Stomach (tissue), 9 donors: Measurements from ENCODE around the gene ASPN. TPM values are rescaled to one million over a fixed set of nuclear protein-coding genes. Genes with fewer than 3 reads are reported as not detected.

Experiments used
- DNase-seq, 2 donors: peaks; one replicate each; pipeline versions ENCODE4 v3.0.0 to v3.0.0-alpha.2; 2013 to 2019
- H3K27ac ChIP-seq, 5 donors: fragments of 200-600 bp in 4 of 5; sonication (generic) in 4 of 5; one replicate each; pipeline ENCODE4 v1.5.1; 2013 to 2019; ENCODE audit warnings: mild to moderate bottlenecking in 1 of 5, moderate library complexity in 1 of 5
- H3K27me3 ChIP-seq, 3 donors: fragments of 200-600 bp; sonication (generic); one replicate each; pipeline ENCODE4 v1.5.1; 2017 to 2019; ENCODE audit warnings: mixed run types in 1 of 3
- H3K36me3 ChIP-seq, 4 donors: fragments of 200-600 bp; sonication (generic); 1 replicate in 3 of 4; 2 replicates in 1 of 4; pipeline ENCODE4 v1.5.1; 2016 to 2019
- H3K4me1 ChIP-seq, 4 donors: fragments of 200-600 bp; sonication (generic); one replicate each; pipeline ENCODE4 v1.5.1; 2016 to 2019
- H3K4me3 ChIP-seq, 4 donors: fragments of 200-600 bp; sonication (generic) in 3 of 4; one replicate each; pipeline ENCODE4 v1.5.1; 2016 to 2019; ENCODE audit warnings: mild to moderate bottlenecking in 1 of 4
- H3K9me3 ChIP-seq, 4 donors: fragments of 200-600 bp; sonication (generic); one replicate each; pipeline ENCODE4 v1.5.1; 2016 to 2019
- EP300 ChIP-seq: sonication (generic); formaldehyde crosslinking; IDR thresholded peaks from one replicate; pipeline ENCODE4 v1.6.1; 2017; ENCODE audit warnings: antibody characterized with exemption
- POLR2A ChIP-seq, 4 donors: fragments of 450-650 bp; IDR thresholded peaks; one replicate each; pipeline ENCODE4 v1.6.1; 2016; ENCODE audit warnings: antibody characterized with exemption in 4 of 4, control low read depth in 2 of 4, mild to moderate bottlenecking in 1 of 4, moderate library complexity in 1 of 4
- POLR2AphosphoS5 ChIP-seq, 3 donors: sonication (generic); formaldehyde crosslinking; IDR thresholded peaks; one replicate each; pipeline ENCODE4 v1.6.1; 2016; ENCODE audit warnings: antibody characterized with exemption in 3 of 3
- WGBS, 5 donors: extraction: QIAGEN DNeasy Blood & Tissue Kit in 3 of 5; methylation state at CpG; one replicate each; pipeline versions ENCODE4 v1.1.5 to v1.1.7; 2013 to 2018; 5-methylcytosine and 5-hydroxymethylcytosine counted together
- intact Hi-C: fragments of 100-400 bp; cut with DNase I; formaldehyde crosslinking; loops from one replicate; pipeline ENCODE4 v1.15.1; 2023; ENCODE audit warnings: low total_unique reads
- polyA plus RNA-seq, 3 donors: library from polyadenylated mRNA; stranded (reverse); fragments of 200-250 nt; gene quantifications; one replicate each; pipeline ENCODE4 v1.2.3, GENCODE V29; 2013
- total RNA-seq, 5 donors: library from RNA; depleted of rRNA; stranded (reverse); fragments of >200 nt; gene quantifications; one replicate each; pipeline versions ENCODE4 v1.1.0 to v1.2.3, GENCODE V29; 2014 to 2016
- TF ChIP-seq, protein P1 (sequence below), 7 experiments: fragments of 450-650 bp in 4 of 7; fragments of 200-600 bp in 3 of 7; sonication (generic) in 3 of 7; IDR thresholded peaks; one replicate each; pipeline ENCODE4 v1.5.1; 2016 to 2019; ENCODE audit warnings: antibody characterized with exemption in 7 of 7, control low read depth in 2 of 7, mild to moderate bottlenecking in 1 of 7
- donor health status: healthy with polysubstance abuse.
- donor health status: Bipolar disorder and iron deficiency.
- donor health status: healthy.

The ASPN gene
- total and polyA plus RNA-seq, 8 donors = 0.29 to 179 (median 5.8) TPM

DNA sequence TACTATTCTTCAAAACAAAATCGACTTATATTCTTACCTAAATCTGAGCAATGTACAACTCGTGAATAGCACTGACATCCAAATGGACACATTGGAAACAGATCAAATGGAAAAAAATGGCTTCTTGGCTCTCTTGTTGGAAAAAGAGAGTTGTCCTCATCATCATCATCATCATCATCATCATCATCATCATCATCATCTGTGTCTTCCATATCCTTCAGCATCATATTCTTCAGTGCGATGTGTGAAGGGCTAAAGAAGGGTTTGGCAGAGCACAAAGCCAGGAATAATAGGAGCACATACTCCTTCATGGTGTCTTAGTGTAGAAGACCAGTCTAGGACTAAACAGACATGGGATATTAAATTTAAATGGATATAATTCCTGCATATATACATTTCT, 7.7 kb downstream of the ASPN start:
- TF ChIP-seq, protein P1, sequence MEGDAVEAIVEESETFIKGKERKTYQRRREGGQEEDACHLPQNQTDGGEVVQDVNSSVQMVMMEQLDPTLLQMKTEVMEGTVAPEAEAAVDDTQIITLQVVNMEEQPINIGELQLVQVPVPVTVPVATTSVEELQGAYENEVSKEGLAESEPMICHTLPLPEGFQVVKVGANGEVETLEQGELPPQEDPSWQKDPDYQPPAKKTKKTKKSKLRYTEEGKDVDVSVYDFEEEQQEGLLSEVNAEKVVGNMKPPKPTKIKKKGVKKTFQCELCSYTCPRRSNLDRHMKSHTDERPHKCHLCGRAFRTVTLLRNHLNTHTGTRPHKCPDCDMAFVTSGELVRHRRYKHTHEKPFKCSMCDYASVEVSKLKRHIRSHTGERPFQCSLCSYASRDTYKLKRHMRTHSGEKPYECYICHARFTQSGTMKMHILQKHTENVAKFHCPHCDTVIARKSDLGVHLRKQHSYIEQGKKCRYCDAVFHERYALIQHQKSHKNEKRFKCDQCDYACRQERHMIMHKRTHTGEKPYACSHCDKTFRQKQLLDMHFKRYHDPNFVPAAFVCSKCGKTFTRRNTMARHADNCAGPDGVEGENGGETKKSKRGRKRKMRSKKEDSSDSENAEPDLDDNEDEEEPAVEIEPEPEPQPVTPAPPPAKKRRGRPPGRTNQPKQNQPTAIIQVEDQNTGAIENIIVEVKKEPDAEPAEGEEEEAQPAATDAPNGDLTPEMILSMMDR (IDR thresholded peaks at IDR 0.05) = no peak
- TF ChIP-seq EP300 (no peak), POLR2A (IDR thresholded peaks at IDR 0.05) (no peak), POLR2AphosphoS5 (IDR thresholded peaks at IDR 0.05) (no peak)
- Histone ChIP-seq H3K27ac (no peak overlapping the region), H3K4me1 (peaks cover 0 to 12% (median 10%) of the 10 kb centered on the region in 4 donors), H3K36me3 (peaks cover 0 to 1% (median 0%) of the 10 kb centered on the region in 4 donors), H3K9me3 (no peaks in the 10 kb centered on the region), H3K27me3 (no peaks in the 10 kb centered on the region), H3K4me3 (no peak overlapping the region)
- intact Hi-C loops = no loop called here
- DNase-seq = no peak
- 92 to 97% (median 95%) methylated on average over 3 of the region's 3 CpGs for WGBS, 5 donors

DNA sequence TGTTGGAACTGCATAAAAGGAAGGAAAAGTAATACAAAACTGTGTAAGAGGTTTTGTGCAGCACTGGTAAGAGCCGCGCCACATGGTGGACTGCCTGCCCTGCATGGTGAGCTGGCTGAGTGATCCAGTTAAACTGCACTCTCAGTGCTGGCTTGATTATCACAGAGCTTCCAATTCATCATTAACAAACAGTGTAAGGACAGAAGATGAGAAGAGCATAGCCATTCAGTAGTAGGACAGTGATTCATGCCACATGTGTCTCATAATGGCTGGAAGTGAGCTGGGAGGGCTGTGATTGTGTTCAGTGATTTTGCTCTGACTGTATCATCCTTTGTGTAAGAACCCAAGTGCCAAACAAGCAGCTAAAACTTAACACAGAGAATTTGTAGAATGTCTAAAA, 14.1 kb downstream of the ASPN start:
- Histone ChIP-seq H3K36me3 (peaks cover 0 to 6% (median 0%) of the 10 kb centered on the region in 4 donors), H3K4me3 (no peak overlapping the region), H3K9me3 (no peaks in the 10 kb centered on the region), H3K27ac (no peak overlapping the region), H3K27me3 (no peaks in the 10 kb centered on the region), H3K4me1 (peaks cover 0 to 8% (median 4%) of the 10 kb centered on the region in 4 donors)
- DNase-seq = no peak
- TF ChIP-seq EP300 (no peak), POLR2AphosphoS5 (IDR thresholded peaks at IDR 0.05) (no peak), POLR2A (IDR thresholded peaks at IDR 0.05) (no peak)
- TF ChIP-seq, protein P1 (IDR thresholded peaks at IDR 0.05) = no peak
- WGBS, 5 donors = 91 to 100% (median 98%) methylated on average over 2 of the region's 2 CpGs
- intact Hi-C loops = no loop called here

DNA sequence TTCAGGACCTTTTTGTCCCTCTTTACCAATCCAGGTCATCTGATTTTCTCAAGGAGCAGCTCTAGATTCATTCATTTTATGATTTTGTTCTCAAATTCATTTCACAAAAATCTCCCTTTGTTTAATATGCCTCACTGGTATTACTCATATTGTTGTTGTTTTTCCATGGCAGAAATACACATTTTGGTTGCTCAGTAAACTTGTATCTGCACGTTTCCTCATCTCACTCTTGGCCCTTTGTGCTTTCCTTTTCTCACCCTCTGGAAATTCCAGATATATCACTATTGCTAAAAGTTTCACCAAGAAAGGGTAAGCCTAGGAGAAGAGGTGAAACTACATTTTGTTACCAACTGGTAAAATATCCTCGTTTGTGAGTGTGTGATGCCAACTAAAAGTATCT, 14.8 kb downstream of the ASPN start:
- Histone ChIP-seq H3K27ac (no peak overlapping the region), H3K9me3 (no peaks in the 10 kb centered on the region), H3K36me3 (peaks cover 0 to 6% (median 0%) of the 10 kb centered on the region in 4 donors), H3K4me1 (peaks cover 0 to 8% (median 4%) of the 10 kb centered on the region in 4 donors), H3K4me3 (no peak overlapping the region), H3K27me3 (no peaks in the 10 kb centered on the region)
- intact Hi-C loops = no loop called here
- 76 to 93% (median 86%) methylated on average over 2 of the region's 2 CpGs for WGBS, 5 donors
- TF ChIP-seq, protein P1 (IDR thresholded peaks at IDR 0.05) = no peak
- TF ChIP-seq EP300 = no peak
- TF ChIP-seq POLR2AphosphoS5 (IDR thresholded peaks at IDR 0.05) = no peak
- no peak for TF ChIP-seq POLR2A (IDR thresholded peaks at IDR 0.05)
- no peak for DNase-seq

DNA sequence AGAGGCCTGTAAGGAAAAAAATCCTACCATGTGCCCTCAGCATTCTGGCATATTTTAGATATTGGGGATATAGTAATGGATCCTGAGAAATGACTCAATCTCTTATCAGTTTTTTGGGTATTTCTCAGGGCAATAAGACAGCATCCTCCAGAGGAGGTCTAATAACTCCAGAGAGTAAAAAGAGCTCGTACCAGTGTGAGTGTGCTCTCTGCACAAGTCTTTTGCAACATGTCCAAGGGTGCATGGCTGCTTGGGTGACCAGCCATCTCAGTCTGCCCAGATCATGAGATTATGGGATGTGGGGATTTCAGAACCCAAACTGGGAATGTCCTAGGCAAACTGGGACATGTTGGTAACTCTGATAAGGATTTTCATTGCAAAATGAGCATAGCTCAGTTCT, 15.3 kb downstream of the ASPN start:
- DNase-seq = no peak
- no peak overlapping the region for H3K27ac ChIP-seq
- H3K4me3 ChIP-seq = no peak overlapping the region
- peaks cover 0 to 8% (median 4%) of the 10 kb centered on the region in 4 donors for H3K4me1 ChIP-seq
- no peaks in the 10 kb centered on the region for H3K27me3 ChIP-seq
- intact Hi-C loops = no loop called here
- no peaks in the 10 kb centered on the region for H3K9me3 ChIP-seq
- H3K36me3 ChIP-seq = peaks cover 0 to 6% (median 0%) of the 10 kb centered on the region in 4 donors
- WGBS, 5 donors = 90 to 100% (median 96%) methylated on average over 1 of the region's 1 CpG
- TF ChIP-seq POLR2A (IDR thresholded peaks at IDR 0.05) = no peak
- no peak for TF ChIP-seq EP300
- no peak for TF ChIP-seq POLR2AphosphoS5 (IDR thresholded peaks at IDR 0.05)
- TF ChIP-seq, protein P1 (IDR thresholded peaks at IDR 0.05) = no peak
